Metanephros (tissue), 2 donors: Measurements from ENCODE around the gene DPH1. TPM values are rescaled to one million over a fixed set of nuclear protein-coding genes. Genes with fewer than 3 reads are reported as not detected.

ENCODE experiments used
- small RNA-seq: library from RNA; depleted of rRNA; stranded (forward); fragments of <200 nt; gene quantifications from one replicate; pipeline ENCODE3, GENCODE V24; 2014; ENCODE audit warnings: low replicate concordance
- total RNA-seq: library from RNA; depleted of rRNA; stranded (reverse); fragments of >200 nt; gene quantifications from one replicate; pipeline ENCODE4 v1.2.3, GENCODE V29; 2014

Gene DPH1
- total RNA-seq, result 48.1 TPM

DNA sequence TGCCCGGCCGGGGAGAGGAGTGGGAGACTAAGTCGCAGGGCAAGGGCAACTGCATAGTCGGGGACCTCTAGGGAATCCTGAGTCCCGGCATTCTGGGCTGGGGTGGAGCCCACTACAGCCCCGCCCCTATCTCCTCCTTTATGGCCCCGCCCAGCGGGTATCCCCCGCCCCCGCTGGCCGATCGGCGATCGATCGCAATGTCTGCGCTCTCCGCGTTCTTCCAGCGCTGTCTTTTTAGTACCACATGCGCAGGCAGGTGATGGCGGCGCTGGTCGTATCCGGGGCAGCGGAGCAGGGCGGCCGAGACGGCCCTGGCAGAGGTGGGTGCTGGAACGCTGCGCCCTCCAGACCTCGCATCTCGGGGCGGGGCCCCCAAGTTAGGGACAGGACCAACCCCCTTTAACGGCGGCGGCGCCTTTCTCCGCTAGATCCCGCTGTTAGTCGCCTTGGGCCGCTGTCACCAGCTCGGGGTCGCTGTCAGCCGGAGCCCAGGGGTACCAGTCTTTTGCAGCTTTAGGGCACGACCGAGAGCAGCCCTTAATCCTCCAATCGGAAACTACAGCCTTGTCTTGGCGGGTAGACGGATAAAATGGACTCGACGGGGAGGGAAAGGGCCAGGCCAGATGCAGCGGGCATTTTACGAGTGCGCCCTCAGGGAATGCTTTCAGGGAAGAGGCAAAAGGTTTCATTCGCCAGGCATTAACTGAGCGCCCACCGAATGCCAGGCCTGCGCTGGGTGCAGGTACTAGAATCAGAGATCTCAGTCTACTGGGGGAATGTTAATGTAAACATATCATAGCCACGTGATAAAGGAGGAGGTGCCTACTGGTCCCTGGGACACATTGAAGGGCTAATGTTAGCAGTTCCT, at the start of gene DPH1:
DPH1 (plus strand) TSS at position 243 of the 868 bp plus-strand sequence; CDS start at position 260, 17 bp downstream.

DNA sequence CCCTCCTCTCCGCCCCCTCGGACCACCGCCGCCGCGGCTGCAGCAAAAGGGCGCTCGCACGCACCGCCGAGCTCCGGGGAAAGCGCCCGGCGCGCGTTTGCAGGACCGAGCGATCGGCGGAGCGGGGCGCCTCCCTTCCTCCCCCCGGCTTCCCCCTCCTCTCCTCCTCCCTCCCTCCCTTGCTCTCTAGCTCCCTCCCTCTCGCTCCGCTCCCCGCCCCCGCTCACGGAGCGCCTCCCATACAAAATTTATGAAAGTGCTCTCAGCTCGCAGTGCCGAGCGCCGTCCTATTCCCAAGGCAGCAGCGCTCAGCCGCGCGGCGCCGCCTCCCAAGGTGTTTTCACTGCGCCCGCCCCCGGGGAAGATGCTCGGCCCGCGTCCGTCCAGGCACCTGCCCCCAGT, 4.7 kb upstream of the DPH1 start, which contains the start of gene RTN4RL1:
RTN4RL1 (minus strand) TSS at position 115 of the 402 bp plus-strand sequence. CDS start 469 bp downstream, outside the sequence.

DNA sequence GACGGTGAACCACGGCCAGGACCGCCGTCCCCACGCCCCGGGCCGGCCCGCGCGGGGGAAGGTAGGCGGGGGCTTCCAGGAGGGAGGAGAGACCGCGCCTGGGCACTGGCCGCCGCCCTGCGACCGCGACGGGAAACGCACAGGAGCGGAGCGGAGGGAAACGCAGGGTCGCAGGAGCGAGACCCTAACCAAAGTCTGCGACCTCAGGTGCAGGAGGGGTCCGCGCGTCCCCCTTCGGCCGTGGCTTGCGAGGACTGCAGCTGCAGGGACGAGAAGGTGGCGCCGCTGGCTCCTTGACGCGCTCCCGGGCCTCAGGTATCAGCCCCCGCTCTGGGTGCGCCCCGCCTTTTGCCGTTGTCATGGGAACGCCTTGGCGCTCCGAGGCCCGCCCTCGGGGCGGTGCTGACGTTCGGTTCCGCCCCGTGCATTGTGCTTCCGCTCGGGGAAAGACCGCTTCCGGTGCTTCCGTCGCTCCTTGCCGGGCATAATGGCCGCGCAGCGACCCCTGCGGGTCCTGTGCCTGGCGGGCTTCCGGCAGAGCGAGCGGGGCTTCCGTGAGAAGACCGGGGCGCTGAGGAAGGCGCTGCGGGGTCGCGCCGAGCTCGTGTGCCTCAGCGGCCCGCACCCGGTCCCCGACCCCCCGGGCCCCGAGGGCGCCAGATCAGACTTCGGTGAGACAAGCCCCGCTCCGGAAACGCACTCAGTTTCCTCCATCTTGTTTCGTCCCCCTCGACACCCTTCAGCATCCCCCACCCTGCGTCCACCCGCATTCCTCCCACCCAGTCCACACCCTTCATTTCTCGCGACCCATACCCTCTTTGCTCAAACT, 11.8 kb downstream of the DPH1 start, which contains the start of gene OVCA2:
OVCA2 (plus strand) TSS at position 462 of the 829 bp plus-strand sequence; CDS start at position 488, 26 bp downstream.

DNA sequence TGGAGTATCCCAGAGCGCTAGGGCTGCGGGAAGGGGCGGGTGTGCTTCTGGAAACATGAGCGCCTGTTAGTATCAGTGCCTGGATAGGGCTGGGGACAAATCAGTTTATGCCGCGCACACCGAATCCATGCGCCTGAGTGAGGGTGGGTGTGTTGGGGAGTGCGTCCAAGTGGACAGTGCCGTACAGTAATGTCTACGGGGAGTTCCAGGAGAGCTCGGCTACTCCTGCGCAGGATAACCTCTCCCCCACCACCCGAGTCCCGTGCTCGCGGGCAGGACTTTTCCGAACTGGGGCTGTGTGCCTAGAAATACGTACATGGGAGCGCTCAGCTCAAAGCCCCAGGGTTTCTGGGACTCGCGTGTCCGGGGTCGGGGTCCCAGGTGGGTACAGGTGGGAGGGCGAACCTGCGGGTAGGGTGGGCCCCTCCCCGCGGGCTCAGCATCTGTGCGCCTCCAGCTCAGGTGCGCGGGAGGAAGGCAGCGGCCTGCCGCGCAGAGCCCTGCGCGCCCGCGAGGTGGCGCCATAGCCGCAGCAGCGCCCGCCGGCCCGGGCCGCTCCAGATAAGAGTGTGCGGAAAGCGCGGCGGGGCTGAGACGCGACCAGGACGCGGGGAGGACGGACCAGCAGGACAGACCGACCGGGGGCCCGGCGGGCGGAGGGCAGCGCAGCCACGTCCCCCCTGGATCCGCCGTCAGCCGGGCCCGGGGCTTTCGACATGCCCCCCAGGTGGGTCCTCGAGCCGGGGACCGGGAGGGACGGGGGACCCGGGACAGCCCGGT, 24.7 kb downstream of the DPH1 start, which contains the start of gene HIC1:
HIC1 (plus strand) TSS at position 592 of the 780 bp plus-strand sequence. CDS start 1,588 bp downstream, outside the sequence.

Small RNA genes lying within 50 kb of the gene (small RNA-seq; reads per million reads assigned to genes)
- gene AC090617.9, result not detected
- gene MIR132, result 7.0 reads per million, percentile 94 among the genes with 10 or more reads in this experiment
- gene MIR212, result 6.2 reads per million, percentile 94 among the genes with 10 or more reads in this experiment
- gene OVCA2, result not detected

Other genes starting within 250 kb of the DPH1 start
- 14.6 TPM for gene SMYD4, start 200.3 kb upstream of the DPH1 start, total RNA-seq
- gene RPA1, start 200.1 kb upstream of the DPH1 start, total RNA-seq, result 36.1 TPM
- 1.9 TPM for gene RTN4RL1, start 4.8 kb upstream of the DPH1 start, total RNA-seq
- gene OVCA2, start 11.9 kb downstream of the DPH1 start, total RNA-seq, result 14.7 TPM
- 97.9 TPM for gene HIC1, start 24.9 kb downstream of the DPH1 start, total RNA-seq